Adrenal gland (tissue), 12 donors: ENCODE data around the gene FCHSD2. TPM values are rescaled to one million over a fixed set of nuclear protein-coding genes. Genes with fewer than 3 reads are reported as not detected.
"Not testable (repeated sequence)": the region's sequence is repeated elsewhere in the genome, so short reads cannot be mapped to it uniquely, and the experiment has no call there.

ENCODE experiments used
- DNase-seq, 7 donors: peaks; one replicate each; pipeline ENCODE4 v3.0.0-alpha.2; 2019 to 2020
- H3K27ac ChIP-seq, 5 donors: fragments of 200-600 bp; sonication (generic) in 4 of 5; 1 replicate in 3 of 5; 2 replicates in 2 of 5; pipeline versions ENCODE4 v1.5.1 to v1.8.0; 2016 to 2020; ENCODE audit warnings: mild to moderate bottlenecking in 1 of 5
- H3K27me3 ChIP-seq: fragments of 200-600 bp; 2 replicates; pipeline ENCODE4 v1.8.0; 2021
- H3K36me3 ChIP-seq, 2 donors: fragments of 200-600 bp; replicated peaks in 1 of 2; 1 replicate in 1 of 2; 2 replicates in 1 of 2; pipeline versions ENCODE4 v1.5.1 to v1.8.0; 2018 to 2022
- H3K4me1 ChIP-seq, 2 donors: fragments of 200-600 bp; replicated peaks in 1 of 2; 1 replicate in 1 of 2; 2 replicates in 1 of 2; pipeline versions ENCODE4 v1.5.1 to v1.8.0; 2018 to 2021
- H3K4me3 ChIP-seq, 4 donors: fragments of 200-600 bp; sonication (generic) in 3 of 4; one replicate each; pipeline ENCODE4 v1.5.1; 2016 to 2018
- H3K9me3 ChIP-seq, 3 donors: fragments of 200-600 bp; sonication (generic) in 1 of 3; replicated peaks in 1 of 3; 1 replicate in 2 of 3; 2 replicates in 1 of 3; pipeline versions ENCODE4 v1.5.1 to v1.8.0; 2016 to 2021
- CTCF ChIP-seq, 6 experiments: fragments of 450-650 bp in 4 of 6; fragments of 200-600 bp in 2 of 6; sonication (generic) in 1 of 6; IDR thresholded peaks; 1 replicate in 5 of 6; 2 replicates in 1 of 6; pipeline versions ENCODE4 v1.5.1 to v1.8.0; 2016 to 2021; ENCODE audit warnings: antibody characterized with exemption in 6 of 6, mild to moderate bottlenecking in 2 of 6, moderate library complexity in 1 of 6
- POLR2A ChIP-seq, 2 donors: fragments of 450-650 bp; IDR thresholded peaks; one replicate each; pipeline ENCODE4 v1.6.1; 2017; ENCODE audit warnings: antibody characterized with exemption in 2 of 2, mild to moderate bottlenecking in 2 of 2, moderate library complexity in 1 of 2
- WGBS, 4 donors: extraction: QIAGEN DNeasy Blood & Tissue Kit in 2 of 4; methylation state at CpG; one replicate each; pipeline versions ENCODE4 v1.1.5 to v1.1.7; 2013 to 2017; 5-methylcytosine and 5-hydroxymethylcytosine counted together
- intact Hi-C, 2 donors: fragments of 100-400 bp; cut with DNase I; formaldehyde crosslinking; loops; one replicate each; pipeline versions ENCODE4 v1.14.1 to v1.15.0; 2022 to 2023
- polyA plus RNA-seq, 3 donors: library from polyadenylated mRNA; stranded (reverse); fragments of 200-250 nt in 2 of 3; fragments of 350-450 nt in 1 of 3; fragmentation: Illumina TruSeq in 1 of 3; extraction: RNeasy Lipid Tissue Mini Kit (QIAGEN cat#74804) in 1 of 3; gene quantifications; one replicate each; pipeline ENCODE4 v1.2.3, GENCODE V29; 2013 to 2014
- total RNA-seq, 9 donors: library from RNA; depleted of rRNA in 4 of 9; stranded (reverse); fragments of >200 nt in 4 of 9; fragments of 120-200 nt in 1 of 9; fragmentation: NEBNext Ultra II Directional in 1 of 9; extraction: Animal tissue kit (Norgen Biotek cat#: 25700) in 1 of 9; gene quantifications; one replicate each; pipeline versions ENCODE4 v1.1.0 to v1.2.4, GENCODE V29; 2013 to 2023
- donor health status: healthy with polysubstance abuse.
- donor health status: Bipolar disorder and iron deficiency.
- donor health status: DM: yes; HTN: yes; CAD: no.
- donor health status: DM: no; HTN: no; CAD: no.
- donor health status: DM: no; HTN: no; CAD: no.
- donor health status: DM: yes; HTN: yes; CAD: no.

Gene FCHSD2
- total and polyA plus RNA-seq, 12 donors = 14.6 to 67.2 (median 32.7) TPM

- H3K27ac ChIP-seq = peak overlapping the region in 2 of 5 donors; percentile 43 to 81
- WGBS, 4 donors = 77 to 82% (median 80%) methylated on average over 2 of the region's 2 CpGs
- intact Hi-C loops = no loop called here
These were observed 334.3 kb downstream of the FCHSD2 start for GRCh38 chr11:72807792-72808191.

GRCh38 chr11:72807021-72807693 lies 335.0 kb downstream of the FCHSD2 start:
- 72 to 85% (median 79%) methylated on average over 5 of the region's 5 CpGs for WGBS, 4 donors
- peaks cover 0 to 5% of the 10 kb centered on the region in 2 donors for H3K4me1 ChIP-seq
- no peak for DNase-seq
- intact Hi-C loops = no loop called here
- H3K27ac ChIP-seq = peak overlapping the region in 3 of 5 donors; percentile 43 to 81 (median 47)
- no peaks in the 10 kb centered on the region for H3K27me3 ChIP-seq
- no peak overlapping the region for H3K4me3 ChIP-seq
- TF ChIP-seq CTCF (IDR thresholded peaks at IDR 0.05) (no peak), POLR2A (IDR thresholded peaks at IDR 0.05) (no peak)
- H3K36me3 ChIP-seq = peaks cover 0 to 4% of the 10 kb centered on the region in 2 donors
- H3K9me3 ChIP-seq = no peaks in the 10 kb centered on the region

More at GRCh38 chr11:72807792-72808191, 334.3 kb downstream of the FCHSD2 start:
- TF ChIP-seq POLR2A (IDR thresholded peaks at IDR 0.05) (no peak), CTCF (IDR thresholded peaks at IDR 0.05) (no peak)
- no peak for DNase-seq
- Histone ChIP-seq H3K4me3 (no peak overlapping the region), H3K36me3 (peaks cover 0 to 4% of the 10 kb centered on the region in 2 donors), H3K9me3 (no peaks in the 10 kb centered on the region), H3K27me3 (no peaks in the 10 kb centered on the region), H3K4me1 (peaks cover 3 to 11% of the 10 kb centered on the region in 2 donors)

- peak overlapping the region in 1 of 5 donors; percentile 47 for H3K27ac ChIP-seq
- WGBS, 4 donors = 79 to 100% (median 98%) methylated on average over 1 of the region's 1 CpG
- H3K27me3 ChIP-seq, H3K9me3 ChIP-seq, H3K36me3 ChIP-seq, intact Hi-C loops, DNase-seq, H3K4me1 ChIP-seq, H3K4me3 ChIP-seq: not testable (repeated sequence)
These were observed 335.7 kb downstream of the FCHSD2 start for GRCh38 chr11:72806378-72806777.

- Histone ChIP-seq H3K27me3 (no peaks in the 10 kb centered on the region), H3K9me3 (no peaks in the 10 kb centered on the region), H3K27ac (no peak overlapping the region), H3K4me1 (no peaks in the 10 kb centered on the region), H3K36me3 (peaks cover 0 to 4% of the 10 kb centered on the region in 2 donors), H3K4me3 (no peak overlapping the region)
- TF ChIP-seq CTCF (IDR thresholded peaks at IDR 0.05) (no peak), POLR2A (IDR thresholded peaks at IDR 0.05) (no peak)
- intact Hi-C loops = no loop called here
- DNase-seq = no peak
- WGBS, 4 donors = 77 to 85% (median 81%) methylated on average over 6 of the region's 6 CpGs
These were observed 336.9 kb downstream of the FCHSD2 start for GRCh38 chr11:72805216-72805615.

- intact Hi-C loops = no loop called here
- no peak for DNase-seq
- no peaks in the 10 kb centered on the region for H3K36me3 ChIP-seq
- H3K27me3 ChIP-seq = no peaks in the 10 kb centered on the region
- 80 to 93% (median 86%) methylated on average over 6 of the region's 6 CpGs for WGBS, 4 donors
- TF ChIP-seq CTCF (IDR thresholded peaks at IDR 0.05) (no peak), POLR2A (IDR thresholded peaks at IDR 0.05) (no peak)
- no peaks in the 10 kb centered on the region for H3K9me3 ChIP-seq
- no peak overlapping the region for H3K27ac ChIP-seq
- H3K4me1 ChIP-seq = peaks cover 0 to 3% of the 10 kb centered on the region in 2 donors
- no peak overlapping the region for H3K4me3 ChIP-seq
These were observed 339.3 kb downstream of the FCHSD2 start for GRCh38 chr11:72802822-72803221.
